ENCODE data around the gene SLC16A10. TPM values are rescaled to one million over a fixed set of nuclear protein-coding genes. Genes with fewer than 3 reads are reported as not detected.

The SLC16A10 gene
- total RNA-seq, 2 donors from 2014 or later: 24.4 to 32.4 TPM

DNA sequence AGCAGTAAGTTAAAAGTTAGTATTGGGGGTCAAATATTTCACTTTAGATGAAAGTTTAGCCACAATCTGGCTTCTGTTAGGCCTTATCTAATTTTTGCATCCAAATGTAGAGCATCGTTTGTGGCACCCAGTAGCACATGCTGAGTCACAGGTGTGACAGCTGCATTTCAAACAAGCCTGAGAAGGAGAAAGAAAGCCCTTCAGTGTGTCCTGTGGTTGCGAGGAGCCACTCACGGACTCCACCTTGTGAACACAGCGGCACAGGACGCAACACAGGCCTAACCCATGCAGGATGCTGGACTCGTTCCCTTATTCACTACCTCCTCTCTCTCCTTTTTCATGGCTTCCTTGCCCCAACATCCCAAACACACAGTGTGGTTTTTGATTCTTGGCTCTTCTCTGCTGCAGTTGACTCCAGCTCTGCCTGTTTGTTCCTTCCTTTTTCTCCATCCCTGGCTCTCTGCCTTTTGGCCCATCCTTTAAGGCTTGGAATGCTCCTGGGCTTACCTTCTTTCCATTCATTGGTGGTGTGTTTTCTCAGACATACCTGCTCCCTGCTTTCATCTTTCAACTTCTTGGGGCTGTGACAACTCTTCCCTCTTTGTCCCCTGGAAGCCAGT, 124.2 kb downstream of the SLC16A10 start:
- Histone ChIP-seq H3K27me3 (replicated peaks; ENCODE audit: insufficient read depth) (no peaks in the 10 kb centered on the region), H3K4me1 (ENCODE audit: control insufficient read depth in 1 of 2, low read depth in 2 of 2) (peaks cover 10 to 47% of the 10 kb centered on the region in 2 donors), H3K9me3 (no peaks in the 10 kb centered on the region), H3K4me3 (no peak overlapping the region), H3K36me3 (no peaks in the 10 kb centered on the region), H3K27ac (no peak overlapping the region)
- TF ChIP-seq, protein P1, sequence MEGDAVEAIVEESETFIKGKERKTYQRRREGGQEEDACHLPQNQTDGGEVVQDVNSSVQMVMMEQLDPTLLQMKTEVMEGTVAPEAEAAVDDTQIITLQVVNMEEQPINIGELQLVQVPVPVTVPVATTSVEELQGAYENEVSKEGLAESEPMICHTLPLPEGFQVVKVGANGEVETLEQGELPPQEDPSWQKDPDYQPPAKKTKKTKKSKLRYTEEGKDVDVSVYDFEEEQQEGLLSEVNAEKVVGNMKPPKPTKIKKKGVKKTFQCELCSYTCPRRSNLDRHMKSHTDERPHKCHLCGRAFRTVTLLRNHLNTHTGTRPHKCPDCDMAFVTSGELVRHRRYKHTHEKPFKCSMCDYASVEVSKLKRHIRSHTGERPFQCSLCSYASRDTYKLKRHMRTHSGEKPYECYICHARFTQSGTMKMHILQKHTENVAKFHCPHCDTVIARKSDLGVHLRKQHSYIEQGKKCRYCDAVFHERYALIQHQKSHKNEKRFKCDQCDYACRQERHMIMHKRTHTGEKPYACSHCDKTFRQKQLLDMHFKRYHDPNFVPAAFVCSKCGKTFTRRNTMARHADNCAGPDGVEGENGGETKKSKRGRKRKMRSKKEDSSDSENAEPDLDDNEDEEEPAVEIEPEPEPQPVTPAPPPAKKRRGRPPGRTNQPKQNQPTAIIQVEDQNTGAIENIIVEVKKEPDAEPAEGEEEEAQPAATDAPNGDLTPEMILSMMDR (IDR thresholded peaks at IDR 0.05): no peak
- DNase-seq (ENCODE audit: low spot score): no peak
- ATAC-seq (ENCODE audit: insufficient number of reproducible peaks, low FRiP score, low read depth): no peak

DNA sequence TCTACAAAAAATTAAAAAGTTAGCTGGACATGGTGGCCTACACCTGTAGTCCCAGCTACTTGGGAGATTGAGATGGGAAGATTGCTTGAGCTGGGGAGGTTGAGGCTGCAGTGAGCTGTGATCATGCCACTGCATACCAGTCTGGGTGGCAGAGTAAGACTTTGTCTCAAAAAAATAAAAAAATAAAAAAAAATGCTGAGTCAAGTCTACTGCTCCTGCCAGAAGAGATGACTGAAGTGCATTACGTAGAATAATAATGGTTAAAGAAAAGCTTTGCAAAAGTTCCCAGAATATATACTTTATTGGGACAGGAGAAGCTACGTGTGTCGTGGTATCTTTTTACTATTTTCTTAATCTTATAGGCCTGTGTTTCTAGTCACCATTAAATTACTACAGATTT, 125.3 kb downstream of the SLC16A10 start:
- H3K9me3 ChIP-seq: no peaks in the 10 kb centered on the region
- TF ChIP-seq, protein P1 (IDR thresholded peaks at IDR 0.05): no peak
- no peak for ATAC-seq (ENCODE audit: insufficient number of reproducible peaks, low FRiP score, low read depth)
- H3K4me3 ChIP-seq: no peak overlapping the region
- H3K4me1 ChIP-seq (ENCODE audit: control insufficient read depth in 1 of 2, low read depth in 2 of 2): peaks cover 10 to 47% of the 10 kb centered on the region in 2 donors
- no peaks in the 10 kb centered on the region for H3K36me3 ChIP-seq
- no peak for DNase-seq (ENCODE audit: low spot score)
- H3K27me3 ChIP-seq (replicated peaks; ENCODE audit: insufficient read depth): no peaks in the 10 kb centered on the region
- H3K27ac ChIP-seq: no peak overlapping the region

DNA sequence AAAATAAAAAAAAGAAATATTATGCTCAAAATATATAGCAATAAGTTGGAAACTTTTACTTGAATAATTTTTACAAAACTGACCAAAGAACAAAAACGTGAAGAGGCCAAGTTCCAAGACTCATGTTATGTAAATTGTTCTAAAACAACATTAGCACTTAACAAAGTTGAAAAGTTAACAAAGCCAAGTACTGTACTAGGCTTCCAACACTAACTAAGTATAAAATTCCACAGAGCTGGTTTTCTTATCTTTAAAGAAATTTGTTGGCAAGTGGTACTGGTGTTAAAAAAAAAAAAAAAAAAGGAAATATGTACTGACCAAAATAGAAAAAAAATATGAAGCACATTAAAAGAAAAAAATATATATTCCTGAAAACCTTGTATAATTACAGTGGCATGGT, 127.8 kb downstream of the SLC16A10 start:
- peak overlapping the region in 1 of 2 donors; percentile 71 for H3K27ac ChIP-seq
- no peaks in the 10 kb centered on the region for H3K36me3 ChIP-seq
- TF ChIP-seq, protein P1 (IDR thresholded peaks at IDR 0.05): no peak
- no peak for DNase-seq (ENCODE audit: low spot score)
- H3K4me3 ChIP-seq: no peak overlapping the region
- H3K4me1 ChIP-seq (ENCODE audit: control insufficient read depth in 1 of 2, low read depth in 2 of 2): peaks cover 10 to 52% of the 10 kb centered on the region in 2 donors
- no peaks in the 10 kb centered on the region for H3K9me3 ChIP-seq
- H3K27me3 ChIP-seq (replicated peaks; ENCODE audit: insufficient read depth): no peaks in the 10 kb centered on the region
- ATAC-seq (ENCODE audit: insufficient number of reproducible peaks, low FRiP score, low read depth): peak; percentile 83

DNA sequence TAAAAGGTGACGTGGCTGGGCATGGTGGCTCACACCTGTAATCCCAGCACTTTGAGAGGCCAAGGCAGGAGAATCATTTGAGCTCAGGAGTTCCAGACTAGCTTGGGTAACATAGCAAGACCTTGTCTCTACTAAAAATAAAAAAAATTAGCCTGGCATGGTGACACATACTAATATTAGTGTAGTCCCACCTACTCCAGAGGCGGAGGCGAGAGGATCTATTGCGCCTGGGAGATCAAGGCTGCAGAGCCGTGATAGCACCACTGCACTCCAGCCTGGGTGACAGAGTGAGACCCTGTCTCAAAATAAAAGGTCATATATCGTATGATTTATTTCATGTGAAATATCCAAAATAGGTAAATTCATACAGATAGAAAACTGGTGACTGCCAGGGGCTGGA, 132.5 kb downstream of the SLC16A10 start:
- Histone ChIP-seq H3K27me3 (replicated peaks; ENCODE audit: insufficient read depth) (no peaks in the 10 kb centered on the region), H3K4me1 (ENCODE audit: control insufficient read depth in 1 of 2, low read depth in 2 of 2) (peaks cover 14 to 54% of the 10 kb centered on the region in 2 donors), H3K36me3 (no peaks in the 10 kb centered on the region), H3K4me3 (no peak overlapping the region), H3K9me3 (no peaks in the 10 kb centered on the region), H3K27ac (no peak overlapping the region)
- ATAC-seq (ENCODE audit: insufficient number of reproducible peaks, low FRiP score, low read depth) (no peak), DNase-seq (ENCODE audit: low spot score) (no peak)
- TF ChIP-seq, protein P1 (IDR thresholded peaks at IDR 0.05): no peak

DNA sequence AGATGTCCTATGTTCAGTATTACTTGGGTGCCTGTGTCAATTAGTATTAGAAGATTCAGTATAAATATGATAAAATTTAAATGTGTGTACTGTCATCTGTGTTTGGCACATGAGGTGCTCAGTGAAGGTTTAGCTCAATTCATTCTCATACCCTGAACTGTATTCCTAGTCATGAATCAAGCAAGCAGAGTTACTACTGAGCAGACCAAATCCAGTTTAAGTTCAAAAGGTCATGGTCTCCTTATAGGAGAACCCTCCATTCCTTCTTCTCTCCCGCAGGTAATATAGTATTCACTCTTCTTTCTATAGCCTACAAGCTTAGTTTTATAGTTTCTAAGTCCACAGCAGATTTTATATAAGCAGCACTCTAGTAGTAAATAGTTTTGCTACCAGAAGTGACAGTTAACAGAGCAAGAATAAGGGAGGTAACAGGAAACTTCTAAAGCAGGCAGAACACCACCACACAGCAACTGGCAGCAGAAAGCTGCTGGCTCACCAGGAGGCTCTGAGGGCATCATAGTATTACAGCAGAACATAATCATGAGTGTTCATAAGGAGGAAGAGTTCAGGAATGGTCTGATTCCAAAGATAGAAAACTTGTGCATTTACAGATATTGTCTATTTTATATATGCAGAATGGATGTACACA, 133.2 kb downstream of the SLC16A10 start:
- Histone ChIP-seq H3K36me3 (no peaks in the 10 kb centered on the region), H3K4me3 (no peak overlapping the region), H3K4me1 (ENCODE audit: control insufficient read depth in 1 of 2, low read depth in 2 of 2) (peaks cover 13 to 57% of the 10 kb centered on the region in 2 donors), H3K27ac (peak overlapping the region in 1 of 2 donors; percentile 15), H3K9me3 (no peaks in the 10 kb centered on the region), H3K27me3 (replicated peaks; ENCODE audit: insufficient read depth) (no peaks in the 10 kb centered on the region)
- TF ChIP-seq, protein P1 (IDR thresholded peaks at IDR 0.05): no peak
- DNase-seq (ENCODE audit: low spot score) (no peak), ATAC-seq (ENCODE audit: insufficient number of reproducible peaks, low FRiP score, low read depth) (no peak)

Data from thoracic aorta (tissue), 2 donors.